ENCODE results near the gene BICDL1. TPM values are rescaled to one million over a fixed set of nuclear protein-coding genes. Genes with fewer than 3 reads are reported as not detected.
"Not testable (repeated sequence)": the region's sequence is repeated elsewhere in the genome, so short reads cannot be mapped to it uniquely, and the experiment has no call there.

The BICDL1 gene
- total RNA-seq, 1 donor from 2014 or later: 9.0 TPM

- H3K27me3 ChIP-seq (ENCODE audit: low read depth): no peaks in the 10 kb centered on the region
- no peak for ATAC-seq
- no peaks in the 10 kb centered on the region for H3K9me3 ChIP-seq
- H3K36me3 ChIP-seq: no peaks in the 10 kb centered on the region
- no peaks in the 10 kb centered on the region for H3K4me1 ChIP-seq
- H3K4me3 ChIP-seq: no peak overlapping the region
- TF ChIP-seq CTCF (IDR thresholded peaks at IDR 0.05): no peak
- DNase-seq: no peak
- intact Hi-C loops (cut with DNase I): no loop called here
- no peak overlapping the region for H3K27ac ChIP-seq
These were observed 43.2 kb downstream of the BICDL1 start for GRCh38 chr12:120032242-120032641.

- H3K9me3 ChIP-seq: no peaks in the 10 kb centered on the region
- H3K27ac ChIP-seq: no peak overlapping the region
- no peak for TF ChIP-seq CTCF (IDR thresholded peaks at IDR 0.05)
- H3K36me3 ChIP-seq: no peaks in the 10 kb centered on the region
- no peak for DNase-seq
- H3K4me1 ChIP-seq: no peaks in the 10 kb centered on the region
- ATAC-seq: no peak
- H3K27me3 ChIP-seq (ENCODE audit: low read depth): no peaks in the 10 kb centered on the region
- intact Hi-C loops (cut with DNase I): no loop called here
- no peak overlapping the region for H3K4me3 ChIP-seq
These were observed 48.8 kb downstream of the BICDL1 start for GRCh38 chr12:120037851-120038250.

- TF ChIP-seq CTCF (IDR thresholded peaks at IDR 0.05): no peak
- no peak overlapping the region for H3K4me3 ChIP-seq
- no peaks in the 10 kb centered on the region for H3K9me3 ChIP-seq
- no peak for ATAC-seq
- H3K4me1 ChIP-seq: no peaks in the 10 kb centered on the region
- no peak overlapping the region for H3K27ac ChIP-seq
- no peaks in the 10 kb centered on the region for H3K27me3 ChIP-seq (ENCODE audit: low read depth)
- intact Hi-C loops (cut with DNase I): no loop called here
- no peaks in the 10 kb centered on the region for H3K36me3 ChIP-seq
- DNase-seq: no peak
These were observed 50.7 kb downstream of the BICDL1 start for GRCh38 chr12:120039711-120040110.

GRCh38 chr12:120041386-120042231 is 52.6 kb downstream of the BICDL1 start:
- Histone ChIP-seq H3K4me1 (no peaks in the 10 kb centered on the region), H3K27ac (no peak overlapping the region), H3K36me3 (no peaks in the 10 kb centered on the region), H3K4me3 (no peak overlapping the region), H3K27me3 (ENCODE audit: low read depth) (no peaks in the 10 kb centered on the region), H3K9me3 (no peaks in the 10 kb centered on the region)
- no peak for TF ChIP-seq CTCF (IDR thresholded peaks at IDR 0.05)
- DNase-seq (no peak), ATAC-seq (no peak)
- intact Hi-C loops (cut with DNase I): no loop called here

GRCh38 chr12:120045367-120045766 is 56.3 kb downstream of the BICDL1 start:
- H3K4me3 ChIP-seq; H3K36me3 ChIP-seq; ATAC-seq; H3K27me3 ChIP-seq (ENCODE audit: low read depth); H3K4me1 ChIP-seq; DNase-seq; intact Hi-C loops (cut with DNase I); H3K9me3 ChIP-seq; H3K27ac ChIP-seq: not testable (repeated sequence)

GRCh38 chr12:120047072-120047471 is 58.0 kb downstream of the BICDL1 start:
- ATAC-seq (no peak), DNase-seq (no peak)
- H3K36me3 ChIP-seq: no peaks in the 10 kb centered on the region
- no peak for TF ChIP-seq CTCF (IDR thresholded peaks at IDR 0.05)
- intact Hi-C loops (cut with DNase I): no loop called here
- H3K27ac ChIP-seq: no peak overlapping the region
- no peaks in the 10 kb centered on the region for H3K4me1 ChIP-seq
- no peak overlapping the region for H3K4me3 ChIP-seq
- H3K9me3 ChIP-seq: no peaks in the 10 kb centered on the region
- no peaks in the 10 kb centered on the region for H3K27me3 ChIP-seq (ENCODE audit: low read depth)
